Osteocyte (in vitro differentiated cells): ENCODE data around the gene PTPN2. TPM values are rescaled to one million over a fixed set of nuclear protein-coding genes. Genes with fewer than 3 reads are reported as not detected.

Experiments used
- DNase-seq: peaks from one replicate; pipeline ENCODE4 v3.0.0; 2021; ENCODE audit warnings: mixed read lengths; ENCODE audit not compliant: unreplicated experiment; ENCODE audit errors: extremely low spot score
- H3K27ac Mint-ChIP-seq: one replicate; pipeline ENCODE4 v1.8.0; 2021; ENCODE audit warnings: mild to moderate bottlenecking, mixed read lengths; ENCODE audit not compliant: unreplicated experiment
- H3K27me3 Mint-ChIP-seq: one replicate; pipeline ENCODE4 v1.8.0; 2021; ENCODE audit warnings: mixed read lengths; ENCODE audit not compliant: unreplicated experiment
- H3K36me3 Mint-ChIP-seq: one replicate; pipeline ENCODE4 v1.8.0; 2021; ENCODE audit warnings: mixed read lengths; ENCODE audit not compliant: unreplicated experiment
- H3K4me1 Mint-ChIP-seq: one replicate; pipeline ENCODE4 v1.8.0; 2021; ENCODE audit warnings: mixed read lengths; ENCODE audit not compliant: unreplicated experiment
- H3K4me3 Mint-ChIP-seq: one replicate; pipeline ENCODE4 v1.8.0; 2021; ENCODE audit warnings: mild to moderate bottlenecking, moderate library complexity, mixed read lengths; ENCODE audit not compliant: unreplicated experiment
- H3K9me3 Mint-ChIP-seq: one replicate; pipeline ENCODE4 v1.8.0; 2021; ENCODE audit warnings: mixed read lengths; ENCODE audit not compliant: unreplicated experiment
- total RNA-seq: library from RNA; stranded (reverse); gene quantifications from 2 replicates; pipeline ENCODE4 v1.2.1, GENCODE V29; 2021
- TF ChIP-seq, protein P1 (sequence below): fragments of 200-600 bp; sonication (generic); IDR thresholded peaks from 2 replicates; pipeline ENCODE4 v1.5.0; 2021; ENCODE audit warnings: antibody characterized with exemption, mild to moderate bottlenecking, moderate library complexity

The PTPN2 gene
- total RNA-seq, 1 donor from 2014 or later: 28.6 TPM

DNA sequence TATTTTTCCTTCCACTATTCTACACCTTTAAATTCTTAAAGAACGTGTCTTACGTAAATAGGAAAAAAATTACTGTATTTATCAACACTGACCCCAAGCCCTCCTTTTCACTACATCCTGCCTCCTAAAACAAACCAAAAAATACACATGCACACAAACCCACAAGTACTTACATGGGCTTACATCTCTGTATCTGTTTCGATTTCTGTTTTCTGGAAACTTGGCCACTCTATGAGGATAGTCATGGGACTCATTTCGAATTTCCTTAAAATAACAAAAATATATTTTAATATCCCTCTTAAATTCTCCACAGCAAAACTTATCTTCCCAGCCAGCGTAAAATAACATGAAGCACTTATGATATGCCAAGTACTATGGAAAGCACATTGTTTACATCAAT lies 25.0 kb downstream of the PTPN2 start:
- Mint-ChIP-seq H3K27me3 (no peaks in the 10 kb centered on the region), H3K9me3 (no peaks in the 10 kb centered on the region), H3K4me3 (no peak overlapping the region), H3K27ac (no peak overlapping the region), H3K36me3 (peaks cover 22% of the 10 kb centered on the region), H3K4me1 (peaks cover 16% of the 10 kb centered on the region)
- no peak for DNase-seq
- TF ChIP-seq, protein P1, sequence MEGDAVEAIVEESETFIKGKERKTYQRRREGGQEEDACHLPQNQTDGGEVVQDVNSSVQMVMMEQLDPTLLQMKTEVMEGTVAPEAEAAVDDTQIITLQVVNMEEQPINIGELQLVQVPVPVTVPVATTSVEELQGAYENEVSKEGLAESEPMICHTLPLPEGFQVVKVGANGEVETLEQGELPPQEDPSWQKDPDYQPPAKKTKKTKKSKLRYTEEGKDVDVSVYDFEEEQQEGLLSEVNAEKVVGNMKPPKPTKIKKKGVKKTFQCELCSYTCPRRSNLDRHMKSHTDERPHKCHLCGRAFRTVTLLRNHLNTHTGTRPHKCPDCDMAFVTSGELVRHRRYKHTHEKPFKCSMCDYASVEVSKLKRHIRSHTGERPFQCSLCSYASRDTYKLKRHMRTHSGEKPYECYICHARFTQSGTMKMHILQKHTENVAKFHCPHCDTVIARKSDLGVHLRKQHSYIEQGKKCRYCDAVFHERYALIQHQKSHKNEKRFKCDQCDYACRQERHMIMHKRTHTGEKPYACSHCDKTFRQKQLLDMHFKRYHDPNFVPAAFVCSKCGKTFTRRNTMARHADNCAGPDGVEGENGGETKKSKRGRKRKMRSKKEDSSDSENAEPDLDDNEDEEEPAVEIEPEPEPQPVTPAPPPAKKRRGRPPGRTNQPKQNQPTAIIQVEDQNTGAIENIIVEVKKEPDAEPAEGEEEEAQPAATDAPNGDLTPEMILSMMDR: no peak

DNA sequence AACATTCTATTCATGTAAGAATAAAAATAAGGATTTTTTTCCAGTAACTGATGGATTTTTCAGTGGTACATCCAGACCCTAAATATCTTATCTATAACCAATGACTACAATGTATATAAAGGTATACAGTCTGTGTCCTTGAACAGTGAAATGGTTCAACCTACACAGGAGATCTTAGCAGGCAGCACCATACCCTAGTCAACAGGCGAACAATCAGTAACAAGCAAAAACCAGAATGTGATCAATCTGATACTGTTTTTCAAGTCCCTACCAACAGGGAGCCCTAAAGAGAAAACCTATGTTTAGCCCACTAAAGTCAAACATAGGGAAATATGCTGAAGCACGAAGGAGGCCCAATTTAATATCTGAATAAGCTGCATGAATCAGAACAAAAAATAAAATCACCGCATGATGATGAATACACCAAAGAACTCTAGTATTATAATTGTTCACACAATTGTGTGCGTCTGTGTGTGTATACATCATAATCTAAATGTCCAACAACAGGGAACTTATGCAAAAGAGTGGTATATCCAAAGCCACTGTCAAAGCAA lies 26.0 kb downstream of the PTPN2 start:
- Mint-ChIP-seq H3K4me3 (no peak overlapping the region), H3K27me3 (no peaks in the 10 kb centered on the region), H3K4me1 (peaks cover 14% of the 10 kb centered on the region), H3K9me3 (no peaks in the 10 kb centered on the region), H3K36me3 (peaks cover 22% of the 10 kb centered on the region), H3K27ac (no peak overlapping the region)
- DNase-seq: no peak
- TF ChIP-seq, protein P1: no peak

DNA sequence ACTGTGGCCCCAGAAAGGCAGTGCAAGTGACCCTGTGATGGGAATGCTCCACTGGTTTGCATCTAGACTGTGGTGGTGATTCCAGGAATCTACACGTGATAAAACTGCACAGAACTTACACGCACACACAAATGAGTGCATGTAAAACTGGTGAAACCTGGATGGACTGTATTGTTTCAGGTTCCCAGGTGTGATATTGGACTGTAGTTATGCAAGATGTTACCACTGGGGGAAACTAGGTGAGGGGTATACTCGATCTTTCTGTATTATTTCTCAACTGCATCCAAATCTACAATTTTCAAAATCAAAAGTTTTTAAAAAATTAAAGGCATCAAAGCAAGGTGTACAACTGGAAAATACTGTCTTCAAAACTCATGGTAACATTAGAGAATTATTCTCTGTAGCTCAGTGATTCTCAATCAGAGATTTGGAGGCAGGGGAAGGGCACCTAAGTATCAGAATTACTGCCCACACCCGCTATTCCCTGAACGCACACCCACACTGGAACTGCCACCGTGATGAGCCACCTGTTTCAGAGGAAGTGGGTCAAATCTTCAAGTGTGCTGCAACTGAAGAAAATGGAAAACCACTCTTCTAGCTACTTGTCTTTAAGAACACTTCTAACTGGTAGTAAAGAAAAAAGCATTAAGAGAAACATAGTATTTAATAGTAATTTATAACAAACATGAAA lies 26.7 kb downstream of the PTPN2 start:
- TF ChIP-seq, protein P1: no peak
- DNase-seq: no peak
- Mint-ChIP-seq H3K9me3 (no peaks in the 10 kb centered on the region), H3K27me3 (no peaks in the 10 kb centered on the region), H3K4me3 (no peak overlapping the region), H3K36me3 (peaks cover 22% of the 10 kb centered on the region), H3K4me1 (peaks cover 14% of the 10 kb centered on the region), H3K27ac (no peak overlapping the region)

DNA sequence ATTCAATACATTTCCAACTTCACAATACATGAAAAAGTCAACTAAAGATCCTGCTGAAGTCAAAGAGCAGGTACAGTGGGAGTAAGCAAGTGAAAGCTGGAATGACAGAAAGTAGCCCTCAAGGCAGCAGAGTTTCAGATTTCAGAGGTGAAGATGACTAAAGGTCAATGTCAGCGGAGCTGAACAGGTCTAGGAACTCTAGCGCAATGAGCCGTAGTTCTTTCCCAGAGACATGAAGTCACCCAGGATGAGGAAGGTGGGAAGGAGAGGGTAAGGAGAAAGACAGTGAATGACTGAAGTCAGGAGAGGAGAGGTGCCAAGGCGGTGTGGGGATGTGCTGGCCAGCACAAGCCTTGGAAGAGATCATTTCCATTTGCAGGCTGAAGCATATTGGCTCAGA lies 28.1 kb downstream of the PTPN2 start:
- TF ChIP-seq, protein P1: no peak
- no peak for DNase-seq
- H3K36me3 Mint-ChIP-seq: peaks cover 22% of the 10 kb centered on the region
- H3K27me3 Mint-ChIP-seq: no peaks in the 10 kb centered on the region
- no peak overlapping the region for H3K27ac Mint-ChIP-seq
- no peak overlapping the region for H3K4me3 Mint-ChIP-seq
- H3K9me3 Mint-ChIP-seq: no peaks in the 10 kb centered on the region
- H3K4me1 Mint-ChIP-seq: peaks cover 16% of the 10 kb centered on the region

DNA sequence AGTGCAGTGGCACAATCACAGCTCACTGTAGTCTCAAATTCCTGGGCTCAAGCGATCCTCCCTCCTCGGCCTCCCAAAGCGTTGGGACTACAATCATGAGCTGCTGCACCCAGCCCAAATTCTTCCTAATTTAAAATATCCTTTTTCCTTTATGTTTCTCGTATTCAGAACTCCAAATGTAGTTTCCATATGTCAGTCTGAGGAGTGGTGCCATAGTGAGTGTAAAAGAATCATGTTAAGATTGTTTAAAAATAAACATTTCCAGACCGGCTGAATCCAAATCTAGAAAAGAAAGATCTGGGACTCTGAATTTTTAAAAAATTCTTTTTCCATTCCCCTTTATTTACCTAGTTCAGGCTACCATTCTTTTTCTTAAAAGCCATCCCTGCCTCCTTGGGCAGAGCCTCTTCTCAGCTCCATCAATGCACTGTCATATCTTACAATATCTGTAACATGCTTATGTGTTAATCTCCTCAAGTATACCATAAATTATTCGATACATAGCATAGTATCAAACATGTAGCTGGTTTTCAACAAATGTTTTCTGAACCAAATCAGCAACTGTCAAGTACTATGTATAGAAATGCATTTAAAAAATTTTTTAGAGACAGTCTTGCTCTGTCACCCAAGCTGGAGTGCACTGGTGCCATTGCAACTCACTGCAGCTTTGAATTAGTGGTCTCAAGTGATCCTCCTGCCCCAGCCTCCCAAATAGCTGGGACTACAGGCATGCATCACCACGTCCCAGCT lies 31.3 kb downstream of the PTPN2 start:
- no peak overlapping the region for H3K27ac Mint-ChIP-seq
- peaks cover 16% of the 10 kb centered on the region for H3K4me1 Mint-ChIP-seq
- DNase-seq: no peak
- H3K27me3 Mint-ChIP-seq: no peaks in the 10 kb centered on the region
- TF ChIP-seq, protein P1: no peak
- no peaks in the 10 kb centered on the region for H3K9me3 Mint-ChIP-seq
- peaks cover 26% of the 10 kb centered on the region for H3K36me3 Mint-ChIP-seq
- no peak overlapping the region for H3K4me3 Mint-ChIP-seq
